VCaP (cell line): ENCODE measurements around the gene CD59.
"Not testable (repeated sequence)": the region's sequence is repeated elsewhere in the genome, so short reads cannot be mapped to it uniquely, and the experiment has no call there.

Source experiments
- H3K27ac ChIP-seq: fragments of 450-650 bp; 2 replicates; pipeline ENCODE4 v1.5.1; 2017
- CTCF ChIP-seq: fragments of 450-650 bp; conservative IDR thresholded peaks from 2 replicates; pipeline ENCODE4 v1.5.1; 2017; ENCODE audit warnings: mild to moderate bottlenecking, moderate library complexity

Gene CD59

GRCh38 chr11:33663121-33663520 lies 73.1 kb downstream of the CD59 start:
- TF ChIP-seq CTCF, result no peak
- H3K27ac ChIP-seq, result no peak overlapping the region

DNA sequence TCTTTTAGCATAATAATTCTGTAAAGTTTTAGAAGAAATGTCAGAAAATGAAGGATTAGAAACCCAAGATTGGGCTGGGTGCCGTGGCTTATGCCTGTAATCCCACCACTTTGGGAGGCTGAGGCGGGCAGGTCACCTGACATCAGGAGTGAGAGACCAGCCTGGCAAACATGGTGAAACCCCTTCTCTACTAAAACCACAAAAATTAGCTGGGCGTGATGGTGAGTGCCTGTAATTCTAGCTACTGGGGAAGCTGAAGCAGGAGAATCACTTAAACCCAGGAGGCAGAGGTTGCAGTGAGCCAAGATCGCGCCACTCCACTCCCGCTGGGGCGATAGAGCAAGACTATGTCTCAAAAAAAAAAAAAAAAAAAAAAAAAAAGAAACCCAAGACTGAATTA lies 74.7 kb downstream of the CD59 start:
- H3K27ac ChIP-seq, result not testable (repeated sequence)

- H3K27ac ChIP-seq, result no peak overlapping the region
- TF ChIP-seq CTCF, result no peak
Measured at GRCh38 chr11:33660962-33661361, 75.3 kb downstream of the CD59 start.

GRCh38 chr11:33659370-33660139 lies 76.7 kb downstream of the CD59 start:
- TF ChIP-seq CTCF, result no peak
- H3K27ac ChIP-seq, result no peak overlapping the region

GRCh38 chr11:33658195-33658900 lies 77.9 kb downstream of the CD59 start:
- no peak for TF ChIP-seq CTCF

DNA sequence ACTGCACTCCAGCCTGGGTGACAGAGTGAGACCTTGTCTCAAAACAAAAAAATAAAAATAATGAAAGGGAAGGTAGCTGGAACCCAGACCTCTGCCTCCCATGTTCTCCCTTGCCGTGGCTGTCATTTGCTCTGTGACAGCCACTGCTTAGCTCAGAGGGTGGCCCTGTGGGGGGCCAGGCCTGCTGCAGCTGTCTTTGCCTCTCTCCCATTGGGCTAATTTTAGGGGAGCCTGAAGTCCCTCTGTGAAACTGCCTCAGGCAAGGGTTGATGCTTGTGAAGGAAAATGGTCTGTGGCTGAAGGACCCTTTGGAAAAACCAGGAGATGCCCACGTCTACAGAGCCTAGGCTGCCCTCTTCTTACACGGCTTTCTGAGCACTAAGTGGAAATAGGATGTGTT lies 78.5 kb downstream of the CD59 start:
- no peak overlapping the region for H3K27ac ChIP-seq
- no peak for TF ChIP-seq CTCF

More at GRCh38 chr11:33658195-33658900, 77.9 kb downstream of the CD59 start:
- H3K27ac ChIP-seq, result no peak overlapping the region

- no peak for TF ChIP-seq CTCF
- no peak overlapping the region for H3K27ac ChIP-seq
Measured at GRCh38 chr11:33656768-33657167, 79.5 kb downstream of the CD59 start.
